WTC11 (cell line): ENCODE data around the gene SND1. TPM values are rescaled to one million over a fixed set of nuclear protein-coding genes. Genes with fewer than 3 reads are reported as not detected.

Source experiments
- ATAC-seq: fragments of 200-7000 bp; cut with Tn5 transposase; 2 replicates; pipeline ENCODE4 v1.10.0; 2021; ENCODE audit warnings: mild to moderate bottlenecking, moderate library complexity
- CTCF ChIA-PET: fragments of 300-600 bp; sonication (Branson Sonifier 250); formaldehyde crosslinking; loops from one replicate; lab custom pipeline; 2021; ENCODE audit warnings: antibody characterized with exemption; lab: Charles Lee
- POLR2A ChIA-PET: fragments of 350-600 bp; sonication (Branson Sonifier 250); formaldehyde crosslinking; loops from one replicate; lab custom pipeline; 2021; ENCODE audit warnings: antibody characterized with exemption; lab: Charles Lee
- DNase-seq: peaks from one replicate; pipeline ENCODE4 v3.0.0; 2021; ENCODE audit warnings: low spot score
- H3K27ac Mint-ChIP-seq: 2 replicates; pipeline ENCODE4 v1.8.0; 2021; ENCODE audit warnings: mixed read lengths
- H3K27me3 Mint-ChIP-seq: 2 replicates; pipeline ENCODE4 v1.8.0; 2021; ENCODE audit warnings: low read depth, mild to moderate bottlenecking, moderate library complexity, mixed read lengths
- H3K36me3 Mint-ChIP-seq: 2 replicates; pipeline ENCODE4 v1.8.0; 2021; ENCODE audit warnings: mixed read lengths
- H3K4me1 Mint-ChIP-seq: 2 replicates; pipeline ENCODE4 v1.8.0; 2022; ENCODE audit warnings: mixed read lengths
- H3K4me3 Mint-ChIP-seq: 2 replicates; pipeline ENCODE4 v1.8.0; 2021; ENCODE audit warnings: mild to moderate bottlenecking, moderate library complexity, mixed read lengths
- H3K9me3 Mint-ChIP-seq: 2 replicates; pipeline ENCODE4 v1.8.0; 2021; ENCODE audit warnings: mixed read lengths
- AFF4 ChIP-seq: sonication (generic); formaldehyde crosslinking; IDR thresholded peaks from 2 replicates; pipeline ENCODE4 v1.8.1; 2023; ENCODE audit warnings: mild to moderate bottlenecking, missing genetic modification reagents, borderline replicate concordance
- ATF2 ChIP-seq: sonication (generic); formaldehyde crosslinking; IDR thresholded peaks from 2 replicates; pipeline ENCODE4 v1.8.1; 2022; ENCODE audit warnings: low read depth, missing genetic modification reagents, borderline replicate concordance
- ATF3 ChIP-seq: sonication (generic); formaldehyde crosslinking; conservative IDR thresholded peaks from 2 replicates; pipeline ENCODE4 v1.8.1; 2022; ENCODE audit warnings: mild to moderate bottlenecking, missing genetic modification reagents
- CREB1 ChIP-seq: sonication (generic); formaldehyde crosslinking; IDR thresholded peaks from 2 replicates; pipeline ENCODE4 v1.8.0; 2023; ENCODE audit warnings: mild to moderate bottlenecking, missing genetic modification reagents
- CREM ChIP-seq: sonication (generic); formaldehyde crosslinking; IDR thresholded peaks from 2 replicates; pipeline ENCODE4 v1.8.1; 2022; ENCODE audit warnings: mild to moderate bottlenecking, missing genetic modification reagents, moderate library complexity
- CTCF ChIP-seq: fragments of 200-600 bp; IDR thresholded peaks from 2 replicates; pipeline ENCODE4 v1.8.0; 2022; ENCODE audit warnings: antibody characterized with exemption
- E2F1 ChIP-seq: sonication (generic); formaldehyde crosslinking; IDR thresholded peaks from 2 replicates; pipeline ENCODE4 v1.8.0; 2022; ENCODE audit warnings: mild to moderate bottlenecking, missing genetic modification reagents
- ELF4 ChIP-seq: sonication (generic); formaldehyde crosslinking; IDR thresholded peaks from 2 replicates; pipeline ENCODE4 v1.8.1; 2022; ENCODE audit warnings: low read depth, mild to moderate bottlenecking, moderate library complexity, missing genetic modification reagents
- FOXJ3 ChIP-seq: sonication (generic); formaldehyde crosslinking; IDR thresholded peaks from 2 replicates; pipeline ENCODE4 v1.9.0; 2021; ENCODE audit warnings: missing genetic modification reagents, mild to moderate bottlenecking, borderline replicate concordance
- FOXP4 ChIP-seq: sonication (generic); formaldehyde crosslinking; IDR thresholded peaks from 2 replicates; pipeline ENCODE4 v1.8.0; 2022; ENCODE audit warnings: mild to moderate bottlenecking, missing genetic modification reagents
- GABPB1 ChIP-seq: sonication (generic); formaldehyde crosslinking; IDR thresholded peaks from 2 replicates; pipeline ENCODE4 v1.8.1; 2023; ENCODE audit warnings: mild to moderate bottlenecking, missing genetic modification reagents
- GRHL2 ChIP-seq: fragments of 250-450 bp; sonication (Bioruptor Pico); IDR thresholded peaks from 2 replicates; pipeline ENCODE4 v1.8.0; 2022; ENCODE audit warnings: mild to moderate bottlenecking, moderate library complexity; ENCODE audit not compliant: insufficient replicate concordance, severe bottlenecking
- HMGA2 ChIP-seq: fragments of 250-450 bp; sonication (Bioruptor Pico); IDR thresholded peaks from 2 replicates; pipeline ENCODE4 v1.4.0; 2021; ENCODE audit warnings: mild to moderate bottlenecking, moderate library complexity
- IRF1 ChIP-seq: sonication (generic); formaldehyde crosslinking; IDR thresholded peaks from 2 replicates; pipeline ENCODE4 v1.8.0; 2023; ENCODE audit warnings: missing genetic modification reagents
- MYBL2 ChIP-seq: sonication (generic); formaldehyde crosslinking; IDR thresholded peaks from 2 replicates; pipeline ENCODE4 v1.8.1; 2023; ENCODE audit warnings: mild to moderate bottlenecking, moderate library complexity, missing genetic modification reagents
- NFE2L1 ChIP-seq: sonication (generic); formaldehyde crosslinking; IDR thresholded peaks from 2 replicates; pipeline ENCODE4 v1.8.1; 2023; ENCODE audit warnings: missing genetic modification reagents
- RORB ChIP-seq: fragments of 250-450 bp; sonication (Bioruptor Pico); IDR thresholded peaks from 2 replicates; pipeline ENCODE4 v1.9.0; 2021; ENCODE audit warnings: mild to moderate bottlenecking
- SMAD4 ChIP-seq: sonication (generic); formaldehyde crosslinking; IDR thresholded peaks from 2 replicates; pipeline ENCODE4 v1.8.0; 2022; ENCODE audit warnings: mild to moderate bottlenecking, missing genetic modification reagents
- USF1 ChIP-seq: sonication (generic); formaldehyde crosslinking; IDR thresholded peaks from 2 replicates; pipeline ENCODE4 v1.8.0; 2022; ENCODE audit warnings: mild to moderate bottlenecking, missing genetic modification reagents
- USF2 ChIP-seq: sonication (generic); formaldehyde crosslinking; IDR thresholded peaks from 2 replicates; pipeline ENCODE4 v1.8.1; 2023; ENCODE audit warnings: mild to moderate bottlenecking, missing genetic modification reagents, moderate library complexity
- ZBTB21 ChIP-seq: sonication (generic); formaldehyde crosslinking; IDR thresholded peaks from 2 replicates; pipeline ENCODE4 v1.8.1; 2023; ENCODE audit warnings: mild to moderate bottlenecking, missing genetic modification reagents, borderline replicate concordance
- ZNF416 ChIP-seq: fragments of 250-450 bp; sonication (Bioruptor Pico); IDR thresholded peaks from 2 replicates; pipeline ENCODE4 v1.9.0; 2021; ENCODE audit warnings: mild to moderate bottlenecking, inconsistent platforms
- total RNA-seq: library from RNA; stranded (reverse); gene quantifications from 3 replicates; pipeline ENCODE4 v1.2.3, GENCODE V29; 2021

SND1 gene
- total RNA-seq, 1 experiment from 2014 or later: 261 TPM

- no peak for TF ChIP-seq E2F1 (CRISPR knock-in tag)
- no peak for TF ChIP-seq FOXP4 (CRISPR knock-in tag)
- TF ChIP-seq USF2: no peak
- TF ChIP-seq FOXJ3 (CRISPR knock-in tag): no peak
- TF ChIP-seq SMAD4: no peak
- TF ChIP-seq AFF4 (CRISPR knock-in tag): no peak
- TF ChIP-seq RORB (CRISPR knock-in tag): no peak
- TF ChIP-seq CREM (CRISPR knock-in tag): no peak
Measured at GRCh38 chr7:128084896-128085608, 433.1 kb downstream of the SND1 start (continued).

- Mint-ChIP-seq H3K9me3 (no peaks in the 10 kb centered on the region), H3K4me3 (no peak overlapping the region), H3K27ac (no peak overlapping the region), H3K27me3 (no peaks in the 10 kb centered on the region), H3K36me3 (peaks cover 27% of the 10 kb centered on the region), H3K4me1 (no peaks in the 10 kb centered on the region)
- POLR2A ChIA-PET: interaction anchor here (1.2 kb wide), 1 partner anchor 9 kb away, joined by 3 read pairs; no protein-coding TSS in a partner anchor
- CTCF ChIA-PET: interaction anchor here (0.9 kb wide), 1 partner anchor 116 kb away, joined by 4 read pairs; no protein-coding TSS in a partner anchor
- ATAC-seq: no peak
- DNase-seq: no peak
- no peak for TF ChIP-seq GABPB1
- TF ChIP-seq ATF2 (CRISPR knock-in tag): no peak
- TF ChIP-seq ZBTB21 (CRISPR knock-in tag): no peak
- TF ChIP-seq ZNF416 (CRISPR knock-in tag): no peak
- no peak for TF ChIP-seq MYBL2
- no peak for TF ChIP-seq IRF1
- TF ChIP-seq CREB1: no peak
- TF ChIP-seq USF1 (CRISPR knock-in tag): no peak
- no peak for TF ChIP-seq ATF3
- TF ChIP-seq NFE2L1: no peak
- no peak for TF ChIP-seq HMGA2 (CRISPR knock-in tag)
- no peak for TF ChIP-seq GRHL2 (CRISPR knock-in tag)
- TF ChIP-seq CTCF: no peak
- TF ChIP-seq ELF4 (CRISPR knock-in tag): no peak
Measured at GRCh38 chr7:128090492-128090891, 438.5 kb downstream of the SND1 start.
